Measurements from ENCODE around the gene LRRC7. TPM values are rescaled to one million over a fixed set of nuclear protein-coding genes. Genes with fewer than 3 reads are reported as not detected.

LRRC7 gene
- not detected in 2 replicates for total RNA-seq
- polyA plus RNA-seq: 0.03 TPM in 2 replicates
- 0.08 and 0.09 TPM in 2 replicates for polyA plus RNA-seq (2012)
- polyA minus RNA-seq (ENCODE audit: low replicate concordance): not detected in 2 replicates

GRCh38 chr1:69567652-69568420, at the start of gene LRRC7:
TSS of gene LRRC7 (plus strand) at chr1:69567922. CDS start at chr1:69568640, 718 bp downstream.
- Histone ChIP-seq H3K4me2 (ENCODE audit: extremely low read depth, insufficient read depth, low read length) (peak within 1 kb of the TSS; percentile 93), H3K4me3 (replicated peaks in 1 of 4; ENCODE audit: control extremely low read depth in 1 of 4, insufficient read depth in 1 of 4, low read depth in 3 of 4, low read length in 4 of 4) (peak within 1 kb of the TSS; percentile 24 to 63 (median 42)), H3K79me2 (ENCODE audit: control insufficient read depth, insufficient read depth, low read length) (no peaks in the 10 kb centered on the region), H3K27me3 (ENCODE audit: control insufficient read depth, insufficient read depth, low read length) (peaks cover 19% of the 10 kb centered on the region), H3K36me3 (ENCODE audit: control insufficient read depth, insufficient read depth, low read length) (no peaks in the 10 kb centered on the region), H3K27ac (ENCODE audit: insufficient read depth, low read length) (no peak within 1 kb of the TSS), H3K9ac (ENCODE audit: insufficient read depth, low read length) (no peak within 1 kb of the TSS), H3K9me3 (ENCODE audit: control insufficient read depth, insufficient read depth, low read depth, low read length) (no peaks in the 10 kb centered on the region), H2AFZ (ENCODE audit: low read length) (peak within 1 kb of the TSS; percentile 48), H4K20me1 (ENCODE audit: control insufficient read depth, extremely low read depth, insufficient read depth, low read length) (no peaks in the 10 kb centered on the region), H3K4me1 (ENCODE audit: control insufficient read depth, extremely low read depth, insufficient read depth, low read length) (no peaks in the 10 kb centered on the region)
- peak in 1 of 2 donors; percentile 23 for DNase-seq (ENCODE audit: low read depth in 2 of 2)
- TF ChIP-seq EZH2 (IDR thresholded peaks at IDR 0.05; ENCODE audit: low read length, missing control alignments): no peak
- TF ChIP-seq, protein P1, sequence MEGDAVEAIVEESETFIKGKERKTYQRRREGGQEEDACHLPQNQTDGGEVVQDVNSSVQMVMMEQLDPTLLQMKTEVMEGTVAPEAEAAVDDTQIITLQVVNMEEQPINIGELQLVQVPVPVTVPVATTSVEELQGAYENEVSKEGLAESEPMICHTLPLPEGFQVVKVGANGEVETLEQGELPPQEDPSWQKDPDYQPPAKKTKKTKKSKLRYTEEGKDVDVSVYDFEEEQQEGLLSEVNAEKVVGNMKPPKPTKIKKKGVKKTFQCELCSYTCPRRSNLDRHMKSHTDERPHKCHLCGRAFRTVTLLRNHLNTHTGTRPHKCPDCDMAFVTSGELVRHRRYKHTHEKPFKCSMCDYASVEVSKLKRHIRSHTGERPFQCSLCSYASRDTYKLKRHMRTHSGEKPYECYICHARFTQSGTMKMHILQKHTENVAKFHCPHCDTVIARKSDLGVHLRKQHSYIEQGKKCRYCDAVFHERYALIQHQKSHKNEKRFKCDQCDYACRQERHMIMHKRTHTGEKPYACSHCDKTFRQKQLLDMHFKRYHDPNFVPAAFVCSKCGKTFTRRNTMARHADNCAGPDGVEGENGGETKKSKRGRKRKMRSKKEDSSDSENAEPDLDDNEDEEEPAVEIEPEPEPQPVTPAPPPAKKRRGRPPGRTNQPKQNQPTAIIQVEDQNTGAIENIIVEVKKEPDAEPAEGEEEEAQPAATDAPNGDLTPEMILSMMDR (conservative IDR thresholded peaks at IDR 0.05 in 1 of 2, IDR thresholded peaks at IDR 0.05 in 1 of 2; ENCODE audit: low read depth in 1 of 2, low read length in 2 of 2): no peak

GRCh38 chr1:69519006-69519405, 48.7 kb upstream of the LRRC7 start:
- Histone ChIP-seq H3K9me3 (ENCODE audit: control insufficient read depth, insufficient read depth, low read depth, low read length) (no peaks in the 10 kb centered on the region), H4K20me1 (ENCODE audit: control insufficient read depth, extremely low read depth, insufficient read depth, low read length) (no peaks in the 10 kb centered on the region), H3K4me3 (replicated peaks in 1 of 4; ENCODE audit: control extremely low read depth in 1 of 4, insufficient read depth in 1 of 4, low read depth in 3 of 4, low read length in 4 of 4) (no peak overlapping the region), H3K27me3 (ENCODE audit: control insufficient read depth, insufficient read depth, low read length) (no peaks in the 10 kb centered on the region), H3K9ac (ENCODE audit: insufficient read depth, low read length) (no peak overlapping the region), H3K4me1 (ENCODE audit: control insufficient read depth, extremely low read depth, insufficient read depth, low read length) (peaks cover 2% of the 10 kb centered on the region), H3K79me2 (ENCODE audit: control insufficient read depth, insufficient read depth, low read length) (no peaks in the 10 kb centered on the region), H3K27ac (ENCODE audit: insufficient read depth, low read length) (no peak overlapping the region), H3K4me2 (ENCODE audit: extremely low read depth, insufficient read depth, low read length) (no peak overlapping the region), H3K36me3 (ENCODE audit: control insufficient read depth, insufficient read depth, low read length) (no peaks in the 10 kb centered on the region), H2AFZ (ENCODE audit: low read length) (no peak overlapping the region)
- TF ChIP-seq, protein P1 (conservative IDR thresholded peaks at IDR 0.05 in 1 of 2, IDR thresholded peaks at IDR 0.05 in 1 of 2; ENCODE audit: low read depth in 1 of 2, low read length in 2 of 2): no peak
- TF ChIP-seq EZH2 (IDR thresholded peaks at IDR 0.05; ENCODE audit: low read length, missing control alignments): no peak
- no peak for DNase-seq (ENCODE audit: low read depth in 2 of 2)

- no peak overlapping the region for H3K27ac ChIP-seq (ENCODE audit: insufficient read depth, low read length)
- H3K9me3 ChIP-seq (ENCODE audit: control insufficient read depth, insufficient read depth, low read depth, low read length): no peaks in the 10 kb centered on the region
- no peak overlapping the region for H3K4me3 ChIP-seq (replicated peaks in 1 of 4; ENCODE audit: control extremely low read depth in 1 of 4, insufficient read depth in 1 of 4, low read depth in 3 of 4, low read length in 4 of 4)
- no peaks in the 10 kb centered on the region for H3K36me3 ChIP-seq (ENCODE audit: control insufficient read depth, insufficient read depth, low read length)
- no peak overlapping the region for H3K4me2 ChIP-seq (ENCODE audit: extremely low read depth, insufficient read depth, low read length)
- H3K79me2 ChIP-seq (ENCODE audit: control insufficient read depth, insufficient read depth, low read length): no peaks in the 10 kb centered on the region
- no peak overlapping the region for H2AFZ ChIP-seq (ENCODE audit: low read length)
- H4K20me1 ChIP-seq (ENCODE audit: control insufficient read depth, extremely low read depth, insufficient read depth, low read length): no peaks in the 10 kb centered on the region
- peaks cover 2% of the 10 kb centered on the region for H3K4me1 ChIP-seq (ENCODE audit: control insufficient read depth, extremely low read depth, insufficient read depth, low read length)
- H3K9ac ChIP-seq (ENCODE audit: insufficient read depth, low read length): no peak overlapping the region
- no peaks in the 10 kb centered on the region for H3K27me3 ChIP-seq (ENCODE audit: control insufficient read depth, insufficient read depth, low read length)
- TF ChIP-seq, protein P1 (conservative IDR thresholded peaks at IDR 0.05 in 1 of 2, IDR thresholded peaks at IDR 0.05 in 1 of 2; ENCODE audit: low read depth in 1 of 2, low read length in 2 of 2): no peak
- TF ChIP-seq EZH2 (IDR thresholded peaks at IDR 0.05; ENCODE audit: low read length, missing control alignments): no peak
- DNase-seq (ENCODE audit: low read depth in 2 of 2): peak in 1 of 2 donors; percentile 14
Observed at GRCh38 chr1:69520326-69520725, 47.4 kb upstream of the LRRC7 start.

Data from fibroblast of lung (primary cell).